A549 (cell line): ENCODE data around the gene ATP13A2.
"Not testable (repeated sequence)": the region's sequence is repeated elsewhere in the genome, so short reads cannot be mapped to it uniquely, and the experiment has no call there.

Experiments used
- BHLHE40 ChIP-seq: IDR thresholded peaks from 2 replicates; pipeline ENCODE4 v1.6.1; 2012; ENCODE audit warnings: low read depth, low read length, inconsistent platforms
- EP300 ChIP-seq, 2 experiments: fragments of >200 bp; sonication (Bioruptor Twin); formaldehyde crosslinking; IDR thresholded peaks; 2 replicates in 1 of 2; 3 replicates in 1 of 2; pipeline ENCODE4 v1.6.1; 2016 to 2017
- ESRRA ChIP-seq: fragments of 150-350 bp; IDR thresholded peaks from 2 replicates; pipeline ENCODE4 v1.6.1; 2014; ENCODE audit warnings: mild to moderate bottlenecking, low read length, borderline replicate concordance
- KDM5A ChIP-seq: fragments of 200-600 bp; sonication (generic); IDR thresholded peaks from 2 replicates; pipeline ENCODE4 v1.6.1; 2016; ENCODE audit warnings: antibody characterized with exemption, mild to moderate bottlenecking
- PHF8 ChIP-seq: fragments of 200-600 bp; sonication (generic); IDR thresholded peaks from 2 replicates; pipeline ENCODE4 v1.6.1; 2016; ENCODE audit warnings: low read depth, mild to moderate bottlenecking, antibody characterized with exemption, moderate library complexity, borderline replicate concordance
- POLR2A ChIP-seq: IDR thresholded peaks from 2 replicates; pipeline ENCODE4 v1.6.1; 2012; ENCODE audit warnings: mild to moderate bottlenecking, low read length
- RAD21 ChIP-seq, 2 experiments: fragments of >200 bp in 1 of 2; sonication (Bioruptor Twin) in 1 of 2; formaldehyde crosslinking in 1 of 2; IDR thresholded peaks in 1 of 2; conservative IDR thresholded peaks in 1 of 2; 2 replicates in 1 of 2; 3 replicates in 1 of 2; pipeline ENCODE4 v1.6.1; 2012 to 2018; ENCODE audit warnings: inconsistent platforms in 1 of 2
- RCOR1 ChIP-seq: fragments of 150-350 bp; IDR thresholded peaks from 2 replicates; pipeline ENCODE4 v1.6.1; 2014; ENCODE audit warnings: antibody characterized with exemption, low read length, low read depth
- SMC3 ChIP-seq: fragments of >200 bp; sonication (Bioruptor Twin); formaldehyde crosslinking; IDR thresholded peaks from 3 replicates; pipeline ENCODE4 v1.6.1; 2018; ENCODE audit warnings: inconsistent platforms
- TP53 ChIP-seq: fragments of 250-450 bp; sonication (Bioruptor Pico); IDR thresholded peaks from 2 replicates; pipeline ENCODE4 v1.5.0; 2021; ENCODE audit warnings: mild to moderate bottlenecking, moderate library complexity
- TF ChIP-seq, protein P1 (sequence below): fragments of >200 bp; sonication (Bioruptor Twin); formaldehyde crosslinking; IDR thresholded peaks from 3 replicates; pipeline ENCODE4 v1.5.1; 2016
- TF ChIP-seq, protein P2 (sequence below): fragments of 450-650 bp; IDR thresholded peaks from 2 replicates; pipeline ENCODE4 v1.6.1; 2014; ENCODE audit warnings: antibody characterized with exemption
- TF ChIP-seq, protein P3 (sequence below): fragments of 200-600 bp; sonication (generic); IDR thresholded peaks from 2 replicates; pipeline ENCODE4 v1.6.1; 2016; ENCODE audit warnings: antibody characterized with exemption, mild to moderate bottlenecking, moderate library complexity

DNA sequence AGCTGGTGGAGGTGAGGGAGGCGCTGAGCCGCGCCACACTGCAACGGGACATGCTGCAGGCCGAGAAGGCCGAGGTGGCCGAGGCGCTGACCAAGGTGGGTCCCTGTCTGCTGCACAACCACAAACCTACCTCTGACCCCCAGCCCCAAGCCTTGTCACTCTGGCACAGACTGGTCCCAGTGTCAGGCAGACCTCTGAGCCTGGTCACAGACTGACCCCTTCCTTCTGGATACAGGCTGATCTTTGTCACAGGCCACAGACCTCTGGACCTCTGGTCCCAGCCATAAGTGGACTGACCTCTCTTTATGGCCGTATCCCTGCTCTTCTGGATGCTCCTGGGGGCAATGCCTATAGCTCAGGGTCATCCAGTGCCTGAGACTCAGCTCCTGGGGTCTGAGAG, 66.2 kb downstream of the ATP13A2 start:
- TF ChIP-seq RAD21 (conservative IDR thresholded peaks at IDR 0.05 in 1 of 2, IDR thresholded peaks at IDR 0.05 in 1 of 2); BHLHE40; TP53 (CRISPR knock-in tag); KDM5A; POLR2A; RCOR1; SMC3; ESRRA; PHF8; EP300 (IDR thresholded peaks at IDR 0.05): not testable (repeated sequence)
- TF ChIP-seq, protein P1, sequence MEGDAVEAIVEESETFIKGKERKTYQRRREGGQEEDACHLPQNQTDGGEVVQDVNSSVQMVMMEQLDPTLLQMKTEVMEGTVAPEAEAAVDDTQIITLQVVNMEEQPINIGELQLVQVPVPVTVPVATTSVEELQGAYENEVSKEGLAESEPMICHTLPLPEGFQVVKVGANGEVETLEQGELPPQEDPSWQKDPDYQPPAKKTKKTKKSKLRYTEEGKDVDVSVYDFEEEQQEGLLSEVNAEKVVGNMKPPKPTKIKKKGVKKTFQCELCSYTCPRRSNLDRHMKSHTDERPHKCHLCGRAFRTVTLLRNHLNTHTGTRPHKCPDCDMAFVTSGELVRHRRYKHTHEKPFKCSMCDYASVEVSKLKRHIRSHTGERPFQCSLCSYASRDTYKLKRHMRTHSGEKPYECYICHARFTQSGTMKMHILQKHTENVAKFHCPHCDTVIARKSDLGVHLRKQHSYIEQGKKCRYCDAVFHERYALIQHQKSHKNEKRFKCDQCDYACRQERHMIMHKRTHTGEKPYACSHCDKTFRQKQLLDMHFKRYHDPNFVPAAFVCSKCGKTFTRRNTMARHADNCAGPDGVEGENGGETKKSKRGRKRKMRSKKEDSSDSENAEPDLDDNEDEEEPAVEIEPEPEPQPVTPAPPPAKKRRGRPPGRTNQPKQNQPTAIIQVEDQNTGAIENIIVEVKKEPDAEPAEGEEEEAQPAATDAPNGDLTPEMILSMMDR = not testable (repeated sequence)
- TF ChIP-seq, protein P2, sequence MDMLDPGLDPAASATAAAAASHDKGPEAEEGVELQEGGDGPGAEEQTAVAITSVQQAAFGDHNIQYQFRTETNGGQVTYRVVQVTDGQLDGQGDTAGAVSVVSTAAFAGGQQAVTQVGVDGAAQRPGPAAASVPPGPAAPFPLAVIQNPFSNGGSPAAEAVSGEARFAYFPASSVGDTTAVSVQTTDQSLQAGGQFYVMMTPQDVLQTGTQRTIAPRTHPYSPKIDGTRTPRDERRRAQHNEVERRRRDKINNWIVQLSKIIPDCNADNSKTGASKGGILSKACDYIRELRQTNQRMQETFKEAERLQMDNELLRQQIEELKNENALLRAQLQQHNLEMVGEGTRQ = not testable (repeated sequence)
- TF ChIP-seq, protein P3, sequence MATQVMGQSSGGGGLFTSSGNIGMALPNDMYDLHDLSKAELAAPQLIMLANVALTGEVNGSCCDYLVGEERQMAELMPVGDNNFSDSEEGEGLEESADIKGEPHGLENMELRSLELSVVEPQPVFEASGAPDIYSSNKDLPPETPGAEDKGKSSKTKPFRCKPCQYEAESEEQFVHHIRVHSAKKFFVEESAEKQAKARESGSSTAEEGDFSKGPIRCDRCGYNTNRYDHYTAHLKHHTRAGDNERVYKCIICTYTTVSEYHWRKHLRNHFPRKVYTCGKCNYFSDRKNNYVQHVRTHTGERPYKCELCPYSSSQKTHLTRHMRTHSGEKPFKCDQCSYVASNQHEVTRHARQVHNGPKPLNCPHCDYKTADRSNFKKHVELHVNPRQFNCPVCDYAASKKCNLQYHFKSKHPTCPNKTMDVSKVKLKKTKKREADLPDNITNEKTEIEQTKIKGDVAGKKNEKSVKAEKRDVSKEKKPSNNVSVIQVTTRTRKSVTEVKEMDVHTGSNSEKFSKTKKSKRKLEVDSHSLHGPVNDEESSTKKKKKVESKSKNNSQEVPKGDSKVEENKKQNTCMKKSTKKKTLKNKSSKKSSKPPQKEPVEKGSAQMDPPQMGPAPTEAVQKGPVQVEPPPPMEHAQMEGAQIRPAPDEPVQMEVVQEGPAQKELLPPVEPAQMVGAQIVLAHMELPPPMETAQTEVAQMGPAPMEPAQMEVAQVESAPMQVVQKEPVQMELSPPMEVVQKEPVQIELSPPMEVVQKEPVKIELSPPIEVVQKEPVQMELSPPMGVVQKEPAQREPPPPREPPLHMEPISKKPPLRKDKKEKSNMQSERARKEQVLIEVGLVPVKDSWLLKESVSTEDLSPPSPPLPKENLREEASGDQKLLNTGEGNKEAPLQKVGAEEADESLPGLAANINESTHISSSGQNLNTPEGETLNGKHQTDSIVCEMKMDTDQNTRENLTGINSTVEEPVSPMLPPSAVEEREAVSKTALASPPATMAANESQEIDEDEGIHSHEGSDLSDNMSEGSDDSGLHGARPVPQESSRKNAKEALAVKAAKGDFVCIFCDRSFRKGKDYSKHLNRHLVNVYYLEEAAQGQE = not testable (repeated sequence)
